Smooth muscle cell (in vitro differentiated cells): ENCODE data around the gene ZNF593. TPM values are rescaled to one million over a fixed set of nuclear protein-coding genes. Genes with fewer than 3 reads are reported as not detected.

Source experiments
- DNase-seq: peaks from one replicate; lab custom pipeline; 2025; ENCODE audit not compliant: unreplicated experiment; lab: John Stamatoyannopoulos, UW
- H2AFZ ChIP-seq: fragments of 200-600 bp; sonication (generic); 2 replicates; pipeline ENCODE4 v1.6.0; 2016; ENCODE audit warnings: antibody characterized with exemption, low read depth, mild to moderate bottlenecking
- H3F3A ChIP-seq: fragments of 200-600 bp; sonication (generic); 2 replicates; pipeline ENCODE4 v1.6.0; 2017; ENCODE audit warnings: antibody characterized with exemption, low read depth
- H3K27ac ChIP-seq: fragments of 200-600 bp; sonication (generic); 2 replicates; pipeline ENCODE4 v1.5.1; 2016; ENCODE audit warnings: low read depth, mild to moderate bottlenecking
- H3K27me3 ChIP-seq: fragments of 200-600 bp; sonication (generic); 2 replicates; pipeline ENCODE4 v1.6.1; 2016; ENCODE audit warnings: low read depth, mild to moderate bottlenecking
- H3K36me3 ChIP-seq: fragments of 200-600 bp; sonication (generic); 2 replicates; pipeline ENCODE4 v1.5.1; 2016; ENCODE audit warnings: low read depth
- H3K4me1 ChIP-seq: fragments of 200-600 bp; sonication (generic); 2 replicates; pipeline ENCODE4 v1.5.1; 2016; ENCODE audit warnings: low read depth
- H3K4me2 ChIP-seq: fragments of 200-600 bp; sonication (generic); 2 replicates; pipeline ENCODE4 v1.6.0; 2016; ENCODE audit warnings: mild to moderate bottlenecking
- H3K4me3 ChIP-seq: fragments of 200-600 bp; sonication (generic); 2 replicates; pipeline ENCODE4 v1.5.1; 2016; ENCODE audit warnings: mild to moderate bottlenecking
- H3K79me2 ChIP-seq: fragments of 200-600 bp; sonication (generic); 2 replicates; pipeline ENCODE4 v1.6.0; 2016; ENCODE audit warnings: low read depth, mild to moderate bottlenecking
- H3K9ac ChIP-seq: fragments of 200-600 bp; sonication (generic); 2 replicates; pipeline ENCODE4 v1.6.0; 2016; ENCODE audit warnings: low read depth
- H3K9me3 ChIP-seq: fragments of 200-600 bp; sonication (generic); replicated peaks from 2 replicates; pipeline ENCODE4 v1.5.1; 2016; ENCODE audit warnings: low read depth
- H4K20me1 ChIP-seq: fragments of 200-600 bp; sonication (generic); 2 replicates; pipeline ENCODE4 v1.6.0; 2016; ENCODE audit warnings: low read depth
- WGBS: methylation state at CpG from one replicate; pipeline ENCODE4 v1.1.7; 2016; ENCODE audit warnings: low lambda C conversion rate; 5-methylcytosine and 5-hydroxymethylcytosine counted together
- polyA plus RNA-seq: library from polyadenylated mRNA; unstranded; fragments of >200 nt; fragmentation: Nextera tagmentation; extraction: Ambion mirVana; gene quantifications from 2 replicates; pipeline ENCODE4 v1.2.1, GENCODE V29; 2016
- total RNA-seq: library from RNA; depleted of rRNA; stranded (reverse); fragments of >200 nt; gene quantifications from 2 replicates; pipeline ENCODE4 v1.2.3, GENCODE V29; 2014
- TF ChIP-seq, protein P1 (sequence below): fragments of 200-600 bp; sonication (generic); IDR thresholded peaks from 2 replicates; pipeline ENCODE4 v1.5.1; 2017; ENCODE audit warnings: borderline replicate concordance, mild to moderate bottlenecking, antibody characterized with exemption; ENCODE audit not compliant: insufficient read depth, poor library complexity, severe bottlenecking

The ZNF593 gene
- total and polyA plus RNA-seq, 2 experiments from 2014 or later, result 38.4 to 52.4 TPM

DNA sequence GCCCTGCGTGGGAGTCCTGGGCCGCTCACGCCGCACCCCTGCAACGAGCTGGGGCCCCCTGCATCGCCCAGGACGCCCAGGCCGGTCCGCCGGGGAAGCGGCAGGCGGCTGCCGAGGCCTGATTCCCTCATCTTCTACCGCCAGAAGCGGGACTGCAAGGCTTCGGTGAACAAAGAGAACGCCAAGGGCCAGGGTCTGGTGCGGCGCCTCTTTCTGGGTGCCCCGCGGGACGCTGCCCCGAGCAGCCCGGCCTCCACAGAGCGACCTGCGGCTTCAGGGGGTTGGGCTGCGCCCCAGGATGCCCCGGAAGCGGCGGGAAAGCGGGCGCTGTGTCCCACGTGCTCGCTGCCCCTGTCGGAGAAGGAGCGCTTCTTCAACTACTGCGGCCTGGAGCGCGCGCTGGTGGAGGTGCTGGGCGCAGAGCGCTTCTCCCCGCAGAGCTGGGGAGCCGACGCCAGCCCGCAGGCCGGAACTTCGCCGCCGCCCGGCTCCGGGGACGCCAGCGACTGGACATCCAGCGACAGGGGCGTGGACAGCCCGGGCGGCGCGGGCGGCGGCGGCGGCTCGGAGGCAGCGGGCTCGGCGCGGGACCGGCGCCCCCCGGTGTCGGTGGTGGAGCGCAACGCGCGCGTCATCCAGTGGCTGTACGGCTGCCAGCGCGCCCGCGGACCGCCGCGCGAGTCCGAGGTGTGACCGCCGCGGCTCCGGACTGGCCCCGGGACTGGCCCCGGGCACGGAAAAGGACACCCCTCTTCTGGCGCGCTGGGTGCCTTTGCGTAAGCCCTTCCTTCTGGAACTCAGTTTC is 8.1 kb upstream of the ZNF593 start:
- no peaks in the 10 kb centered on the region for H3K27me3 ChIP-seq
- WGBS, result 2% methylated on average over 88 of the region's 98 CpGs
- no peak overlapping the region for H3K9ac ChIP-seq
- peak overlapping the region; percentile 50 for H3K4me3 ChIP-seq
- no peak overlapping the region for H3K27ac ChIP-seq
- peaks cover 23% of the 10 kb centered on the region for H3K4me1 ChIP-seq
- peak overlapping the region; percentile 96 for H2AFZ ChIP-seq
- no peaks in the 10 kb centered on the region for H4K20me1 ChIP-seq
- no peaks in the 10 kb centered on the region for H3K36me3 ChIP-seq
- peak overlapping the region; percentile 91 for H3K4me2 ChIP-seq
- TF ChIP-seq, protein P1, sequence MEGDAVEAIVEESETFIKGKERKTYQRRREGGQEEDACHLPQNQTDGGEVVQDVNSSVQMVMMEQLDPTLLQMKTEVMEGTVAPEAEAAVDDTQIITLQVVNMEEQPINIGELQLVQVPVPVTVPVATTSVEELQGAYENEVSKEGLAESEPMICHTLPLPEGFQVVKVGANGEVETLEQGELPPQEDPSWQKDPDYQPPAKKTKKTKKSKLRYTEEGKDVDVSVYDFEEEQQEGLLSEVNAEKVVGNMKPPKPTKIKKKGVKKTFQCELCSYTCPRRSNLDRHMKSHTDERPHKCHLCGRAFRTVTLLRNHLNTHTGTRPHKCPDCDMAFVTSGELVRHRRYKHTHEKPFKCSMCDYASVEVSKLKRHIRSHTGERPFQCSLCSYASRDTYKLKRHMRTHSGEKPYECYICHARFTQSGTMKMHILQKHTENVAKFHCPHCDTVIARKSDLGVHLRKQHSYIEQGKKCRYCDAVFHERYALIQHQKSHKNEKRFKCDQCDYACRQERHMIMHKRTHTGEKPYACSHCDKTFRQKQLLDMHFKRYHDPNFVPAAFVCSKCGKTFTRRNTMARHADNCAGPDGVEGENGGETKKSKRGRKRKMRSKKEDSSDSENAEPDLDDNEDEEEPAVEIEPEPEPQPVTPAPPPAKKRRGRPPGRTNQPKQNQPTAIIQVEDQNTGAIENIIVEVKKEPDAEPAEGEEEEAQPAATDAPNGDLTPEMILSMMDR, result peak; percentile 4
- H3K79me2 ChIP-seq, result no peaks in the 10 kb centered on the region
- H3K9me3 ChIP-seq, result no peaks in the 10 kb centered on the region
- peak; percentile 38 for DNase-seq
- peaks cover 8% of the 10 kb centered on the region for H3F3A ChIP-seq

DNA sequence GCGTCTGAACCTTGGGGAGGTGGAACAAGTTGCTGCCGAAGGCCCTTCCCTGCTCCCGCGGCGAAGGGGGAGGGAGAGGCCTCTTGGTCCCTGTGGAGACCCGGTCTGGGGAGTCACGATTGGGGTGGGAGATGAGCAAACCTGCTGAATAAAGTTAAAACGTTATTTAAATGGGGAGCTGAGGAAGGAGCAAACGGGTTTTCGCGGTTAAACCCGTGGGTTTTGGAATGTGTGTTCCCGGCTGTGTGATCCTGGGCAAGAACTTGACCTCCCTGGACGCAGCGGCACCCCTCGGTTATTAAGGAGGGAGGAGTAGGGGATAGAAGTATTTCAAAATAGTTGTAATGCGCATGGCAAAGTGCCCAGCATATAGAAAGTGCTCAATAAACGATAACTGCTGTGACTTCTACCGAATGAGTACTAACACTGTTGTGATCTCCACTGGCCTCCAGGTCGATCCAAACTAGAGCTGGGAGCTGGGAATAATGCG is 7.4 kb upstream of the ZNF593 start:
- Histone ChIP-seq H4K20me1 (no peaks in the 10 kb centered on the region), H3K9ac (no peak overlapping the region), H3K4me2 (peak overlapping the region; percentile 91), H3K9me3 (no peaks in the 10 kb centered on the region), H3K4me1 (peaks cover 20% of the 10 kb centered on the region), H3K79me2 (no peaks in the 10 kb centered on the region), H2AFZ (peak overlapping the region; percentile 87), H3K27ac (no peak overlapping the region), H3K27me3 (no peaks in the 10 kb centered on the region), H3F3A (peaks cover 8% of the 10 kb centered on the region), H3K4me3 (peak overlapping the region; percentile 50), H3K36me3 (no peaks in the 10 kb centered on the region)
- TF ChIP-seq, protein P1, result no peak
- 35% methylated on average over 21 of the region's 21 CpGs for WGBS
- no peak for DNase-seq

DNA sequence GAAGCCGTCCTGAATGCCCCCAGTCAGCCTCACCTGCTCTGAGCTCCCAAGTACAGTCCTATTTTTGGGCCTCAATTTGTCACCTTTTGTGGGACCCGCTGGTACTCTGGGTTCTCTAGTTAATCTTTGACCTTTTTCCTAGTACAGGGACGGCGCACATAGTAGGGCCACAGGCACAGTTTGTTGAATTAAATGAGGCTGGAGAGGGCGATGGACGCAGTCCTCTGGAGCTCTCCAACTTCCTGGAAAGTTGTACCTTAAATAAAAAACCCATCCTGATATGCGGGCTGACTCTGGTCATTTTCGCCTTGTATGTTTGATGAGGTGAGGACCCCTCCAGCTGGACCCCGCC is 6.0 kb upstream of the ZNF593 start:
- peak overlapping the region; percentile 55 for H3K4me3 ChIP-seq
- WGBS, result 86% methylated on average over 9 of the region's 9 CpGs

More for the DNA sequence above, 6.0 kb upstream of the ZNF593 start:
- Histone ChIP-seq H3K36me3 (no peaks in the 10 kb centered on the region), H3F3A (peaks cover 8% of the 10 kb centered on the region), H3K27me3 (no peaks in the 10 kb centered on the region), H3K4me1 (peaks cover 20% of the 10 kb centered on the region), H3K79me2 (no peaks in the 10 kb centered on the region), H3K4me2 (peak overlapping the region; percentile 88), H4K20me1 (no peaks in the 10 kb centered on the region), H3K9ac (no peak overlapping the region), H3K27ac (no peak overlapping the region), H3K9me3 (no peaks in the 10 kb centered on the region), H2AFZ (peak overlapping the region; percentile 69)
- TF ChIP-seq, protein P1, result no peak
- no peak for DNase-seq
